ENCODE measurements around the gene PRR23B. TPM values are rescaled to one million over a fixed set of nuclear protein-coding genes. Genes with fewer than 3 reads are reported as not detected.

Gene PRR23B
- total RNA-seq, 1 experiment from 2014 or later: not detected

GRCh38 chr3:139016430-139017048, 4.2 kb downstream of the PRR23B start:
- Histone ChIP-seq H2BK12ac (ENCODE audit: insufficient read length, low read depth, low read length) (no peak overlapping the region), H3K79me2 (ENCODE audit: insufficient read depth, low read length) (no peaks in the 10 kb centered on the region), H4K91ac (ENCODE audit: insufficient read length, low read depth, low read length) (no peak overlapping the region), H4K8ac (replicated peaks; ENCODE audit: insufficient read length, low read depth, low read length) (no peak overlapping the region), H4K20me1 (ENCODE audit: control insufficient read depth, insufficient read depth, insufficient read length) (no peaks in the 10 kb centered on the region), H4K5ac (ENCODE audit: insufficient read length, low read depth, low read length) (no peak overlapping the region), H3K56ac (ENCODE audit: insufficient read length, low read depth, low read length) (no peak overlapping the region), H3K18ac (ENCODE audit: insufficient read length, low read depth, low read length) (no peak overlapping the region), H3K4ac (ENCODE audit: low read depth, low read length) (no peak overlapping the region), H3K23me2 (ENCODE audit: insufficient read length, low read depth, low read length, poor library complexity, severe bottlenecking) (peaks cover 2% of the 10 kb centered on the region), H3K79me1 (ENCODE audit: insufficient read depth, low read depth, low read length, poor library complexity, severe bottlenecking) (no peaks in the 10 kb centered on the region), H2BK120ac (ENCODE audit: low read depth, low read length, poor library complexity, severe bottlenecking) (no peak overlapping the region), H3K14ac (ENCODE audit: insufficient read depth, low read length) (no peak overlapping the region), H2AK5ac (ENCODE audit: insufficient read length, low read length) (no peak overlapping the region), H3K9me3 (ENCODE audit: control insufficient read depth, low read depth, low read length) (no peaks in the 10 kb centered on the region), H3T11ph (ENCODE audit: low read length) (no peak overlapping the region), H3K27ac (ENCODE audit: insufficient read length, low read depth, low read length) (no peak overlapping the region), H2BK5ac (ENCODE audit: insufficient read length, low read length) (no peak overlapping the region), H2BK20ac (ENCODE audit: low read depth, low read length, poor library complexity, severe bottlenecking) (no peak overlapping the region), H2AFZ (ENCODE audit: low read length) (no peak overlapping the region), H3K4me2 (ENCODE audit: insufficient read depth, insufficient read length, low read length) (no peak overlapping the region), H2BK15ac (ENCODE audit: low read depth, low read length) (no peak overlapping the region), H3K9ac (ENCODE audit: extremely low read depth, insufficient read length, low read length) (no peak overlapping the region), H3K27me3 (ENCODE audit: insufficient read depth, low read length) (no peaks in the 10 kb centered on the region), H3K23ac (ENCODE audit: insufficient read length, low read depth, low read length) (no peak overlapping the region), H3K4me1 (ENCODE audit: insufficient read depth, low read length) (no peaks in the 10 kb centered on the region)
- Mint-ChIP-seq H3K27me3 (ENCODE audit: low read depth) (peaks cover 1% of the 10 kb centered on the region), H3K9me3 (peaks cover 9 to 24% of the 10 kb centered on the region in 2 experiments; a peak in 4 of 5 replicates), H3K4me3 (no peak overlapping the region), H3K27ac (no peak overlapping the region), H3K36me3 (ENCODE audit: insufficient read depth in 1 of 3, low read depth in 3 of 3) (peaks cover 0 to 7% (median 4%) of the 10 kb centered on the region in 3 experiments; a peak in 3 of 7 replicates), H3K4me1 (no peaks in the 10 kb centered on the region)
- WGBS (ENCODE audit: extremely low coverage, insufficient read length, low lambda C conversion rate): no CpG with 5 or more reads among the region's 3 CpGs
- DNase-seq: no peak
- TF ChIP-seq CTCF (conservative IDR thresholded peaks at IDR 0.05): no peak

Data from H9 (cell line).